ENCODE data around the gene FBH1. TPM values are rescaled to one million over a fixed set of nuclear protein-coding genes. Genes with fewer than 3 reads are reported as not detected.

Gene FBH1
- total and polyA plus RNA-seq, 2 experiments from 2014 or later: 62.5 to 90.8 TPM

DNA sequence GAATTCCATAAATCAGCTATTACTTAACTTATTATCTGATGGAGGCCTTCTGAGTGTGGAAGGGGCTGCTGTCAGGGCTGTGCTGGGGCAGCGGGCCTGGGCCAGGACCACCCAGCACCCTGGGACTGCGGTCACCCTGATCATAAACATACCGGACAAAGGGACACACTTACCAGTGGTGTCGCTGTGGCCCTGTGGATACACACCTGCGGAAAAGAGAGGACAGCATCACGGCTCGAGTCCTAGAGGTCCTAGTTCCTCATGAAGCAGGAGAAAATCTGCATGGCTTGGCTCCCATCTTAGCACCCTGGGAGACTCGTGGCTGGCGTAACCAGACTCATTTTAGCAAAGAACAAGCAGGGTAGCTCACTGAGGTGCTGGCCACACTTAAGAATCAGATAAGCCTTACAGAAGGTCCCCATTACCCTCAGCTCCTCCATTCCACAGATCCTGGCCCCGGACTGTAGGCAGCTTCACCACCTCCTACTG is 69.6 kb downstream of the FBH1 start:
- H3K27ac ChIP-seq (ENCODE audit: low read depth): no peak overlapping the region
- no peaks in the 10 kb centered on the region for H3K36me3 ChIP-seq (ENCODE audit: insufficient read depth)
- no peaks in the 10 kb centered on the region for H3K27me3 ChIP-seq (ENCODE audit: insufficient read depth)
- no peaks in the 10 kb centered on the region for H4K20me1 ChIP-seq (replicated peaks; ENCODE audit: insufficient read depth)
- DNase-seq (ENCODE audit: low spot score) (no peak), ATAC-seq (no peak)
- H3K4me1 ChIP-seq (ENCODE audit: insufficient read depth): no peaks in the 10 kb centered on the region
- no peak for TF ChIP-seq EZH2 (IDR thresholded peaks at IDR 0.05; ENCODE audit: low read depth, unreplicated experiment)
- TF ChIP-seq ZNF331 (CRISPR knock-in tag; IDR thresholded peaks at IDR 0.05; ENCODE audit: low read depth): no peak
- TF ChIP-seq, protein P1, sequence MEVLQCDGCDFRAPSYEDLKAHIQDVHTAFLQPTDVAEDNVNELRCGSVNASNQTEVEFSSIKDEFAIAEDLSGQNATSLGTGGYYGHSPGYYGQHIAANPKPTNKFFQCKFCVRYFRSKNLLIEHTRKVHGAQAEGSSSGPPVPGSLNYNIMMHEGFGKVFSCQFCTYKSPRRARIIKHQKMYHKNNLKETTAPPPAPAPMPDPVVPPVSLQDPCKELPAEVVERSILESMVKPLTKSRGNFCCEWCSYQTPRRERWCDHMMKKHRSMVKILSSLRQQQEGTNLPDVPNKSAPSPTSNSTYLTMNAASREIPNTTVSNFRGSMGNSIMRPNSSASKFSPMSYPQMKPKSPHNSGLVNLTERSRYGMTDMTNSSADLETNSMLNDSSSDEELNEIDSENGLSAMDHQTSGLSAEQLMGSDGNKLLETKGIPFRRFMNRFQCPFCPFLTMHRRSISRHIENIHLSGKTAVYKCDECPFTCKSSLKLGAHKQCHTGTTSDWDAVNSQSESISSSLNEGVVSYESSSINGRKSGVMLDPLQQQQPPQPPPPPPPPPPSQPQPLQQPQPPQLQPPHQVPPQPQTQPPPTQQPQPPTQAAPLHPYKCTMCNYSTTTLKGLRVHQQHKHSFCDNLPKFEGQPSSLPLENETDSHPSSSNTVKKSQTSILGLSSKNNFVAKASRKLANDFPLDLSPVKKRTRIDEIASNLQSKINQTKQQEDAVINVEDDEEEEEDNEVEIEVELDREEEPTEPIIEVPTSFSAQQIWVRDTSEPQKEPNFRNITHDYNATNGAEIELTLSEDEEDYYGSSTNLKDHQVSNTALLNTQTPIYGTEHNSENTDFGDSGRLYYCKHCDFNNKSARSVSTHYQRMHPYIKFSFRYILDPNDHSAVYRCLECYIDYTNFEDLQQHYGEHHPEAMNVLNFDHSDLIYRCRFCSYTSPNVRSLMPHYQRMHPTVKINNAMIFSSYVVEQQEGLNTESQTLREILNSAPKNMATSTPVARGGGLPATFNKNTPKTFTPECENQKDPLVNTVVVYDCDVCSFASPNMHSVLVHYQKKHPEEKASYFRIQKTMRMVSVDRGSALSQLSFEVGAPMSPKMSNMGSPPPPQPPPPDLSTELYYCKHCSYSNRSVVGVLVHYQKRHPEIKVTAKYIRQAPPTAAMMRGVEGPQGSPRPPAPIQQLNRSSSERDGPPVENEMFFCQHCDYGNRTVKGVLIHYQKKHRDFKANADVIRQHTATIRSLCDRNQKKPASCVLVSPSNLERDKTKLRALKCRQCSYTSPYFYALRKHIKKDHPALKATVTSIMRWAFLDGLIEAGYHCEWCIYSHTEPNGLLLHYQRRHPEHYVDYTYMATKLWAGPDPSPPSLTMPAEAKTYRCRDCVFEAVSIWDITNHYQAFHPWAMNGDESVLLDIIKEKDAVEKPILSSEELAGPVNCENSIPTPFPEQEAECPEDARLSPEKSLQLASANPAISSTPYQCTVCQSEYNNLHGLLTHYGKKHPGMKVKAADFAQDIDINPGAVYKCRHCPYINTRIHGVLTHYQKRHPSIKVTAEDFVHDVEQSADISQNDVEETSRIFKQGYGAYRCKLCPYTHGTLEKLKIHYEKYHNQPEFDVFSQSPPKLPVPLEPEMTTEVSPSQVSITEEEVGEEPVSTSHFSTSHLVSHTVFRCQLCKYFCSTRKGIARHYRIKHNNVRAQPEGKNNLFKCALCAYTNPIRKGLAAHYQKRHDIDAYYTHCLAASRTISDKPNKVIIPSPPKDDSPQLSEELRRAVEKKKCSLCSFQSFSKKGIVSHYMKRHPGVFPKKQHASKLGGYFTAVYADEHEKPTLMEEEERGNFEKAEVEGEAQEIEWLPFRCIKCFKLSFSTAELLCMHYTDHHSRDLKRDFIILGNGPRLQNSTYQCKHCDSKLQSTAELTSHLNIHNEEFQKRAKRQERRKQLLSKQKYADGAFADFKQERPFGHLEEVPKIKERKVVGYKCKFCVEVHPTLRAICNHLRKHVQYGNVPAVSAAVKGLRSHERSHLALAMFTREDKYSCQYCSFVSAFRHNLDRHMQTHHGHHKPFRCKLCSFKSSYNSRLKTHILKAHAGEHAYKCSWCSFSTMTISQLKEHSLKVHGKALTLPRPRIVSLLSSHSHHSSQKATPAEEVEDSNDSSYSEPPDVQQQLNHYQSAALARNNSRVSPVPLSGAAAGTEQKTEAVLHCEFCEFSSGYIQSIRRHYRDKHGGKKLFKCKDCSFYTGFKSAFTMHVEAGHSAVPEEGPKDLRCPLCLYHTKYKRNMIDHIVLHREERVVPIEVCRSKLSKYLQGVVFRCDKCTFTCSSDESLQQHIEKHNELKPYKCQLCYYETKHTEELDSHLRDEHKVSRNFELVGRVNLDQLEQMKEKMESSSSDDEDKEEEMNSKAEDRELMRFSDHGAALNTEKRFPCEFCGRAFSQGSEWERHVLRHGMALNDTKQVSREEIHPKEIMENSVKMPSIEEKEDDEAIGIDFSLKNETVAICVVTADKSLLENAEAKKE (CRISPR knock-in tag; IDR thresholded peaks at IDR 0.05): no peak
- TF ChIP-seq, protein P2, sequence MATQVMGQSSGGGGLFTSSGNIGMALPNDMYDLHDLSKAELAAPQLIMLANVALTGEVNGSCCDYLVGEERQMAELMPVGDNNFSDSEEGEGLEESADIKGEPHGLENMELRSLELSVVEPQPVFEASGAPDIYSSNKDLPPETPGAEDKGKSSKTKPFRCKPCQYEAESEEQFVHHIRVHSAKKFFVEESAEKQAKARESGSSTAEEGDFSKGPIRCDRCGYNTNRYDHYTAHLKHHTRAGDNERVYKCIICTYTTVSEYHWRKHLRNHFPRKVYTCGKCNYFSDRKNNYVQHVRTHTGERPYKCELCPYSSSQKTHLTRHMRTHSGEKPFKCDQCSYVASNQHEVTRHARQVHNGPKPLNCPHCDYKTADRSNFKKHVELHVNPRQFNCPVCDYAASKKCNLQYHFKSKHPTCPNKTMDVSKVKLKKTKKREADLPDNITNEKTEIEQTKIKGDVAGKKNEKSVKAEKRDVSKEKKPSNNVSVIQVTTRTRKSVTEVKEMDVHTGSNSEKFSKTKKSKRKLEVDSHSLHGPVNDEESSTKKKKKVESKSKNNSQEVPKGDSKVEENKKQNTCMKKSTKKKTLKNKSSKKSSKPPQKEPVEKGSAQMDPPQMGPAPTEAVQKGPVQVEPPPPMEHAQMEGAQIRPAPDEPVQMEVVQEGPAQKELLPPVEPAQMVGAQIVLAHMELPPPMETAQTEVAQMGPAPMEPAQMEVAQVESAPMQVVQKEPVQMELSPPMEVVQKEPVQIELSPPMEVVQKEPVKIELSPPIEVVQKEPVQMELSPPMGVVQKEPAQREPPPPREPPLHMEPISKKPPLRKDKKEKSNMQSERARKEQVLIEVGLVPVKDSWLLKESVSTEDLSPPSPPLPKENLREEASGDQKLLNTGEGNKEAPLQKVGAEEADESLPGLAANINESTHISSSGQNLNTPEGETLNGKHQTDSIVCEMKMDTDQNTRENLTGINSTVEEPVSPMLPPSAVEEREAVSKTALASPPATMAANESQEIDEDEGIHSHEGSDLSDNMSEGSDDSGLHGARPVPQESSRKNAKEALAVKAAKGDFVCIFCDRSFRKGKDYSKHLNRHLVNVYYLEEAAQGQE (IDR thresholded peaks at IDR 0.05; ENCODE audit: unreplicated experiment): no peak
- no peak for TF ChIP-seq ZNF114 (CRISPR knock-in tag; IDR thresholded peaks at IDR 0.05)
- no peak for TF ChIP-seq NANOG (IDR thresholded peaks at IDR 0.05; ENCODE audit: borderline replicate concordance)
- no peak for TF ChIP-seq EZH2phosphoT487 (IDR thresholded peaks at IDR 0.05; ENCODE audit: unreplicated experiment)
- no peak for TF ChIP-seq STAT1 (IDR thresholded peaks at IDR 0.05; ENCODE audit: unreplicated experiment)
- no peak for TF ChIP-seq CREB1 (CRISPR knock-in tag; IDR thresholded peaks at IDR 0.05; ENCODE audit: low read depth)
- TF ChIP-seq JUNB (IDR thresholded peaks at IDR 0.05; ENCODE audit: unreplicated experiment): no peak
- TF ChIP-seq, protein P3, sequence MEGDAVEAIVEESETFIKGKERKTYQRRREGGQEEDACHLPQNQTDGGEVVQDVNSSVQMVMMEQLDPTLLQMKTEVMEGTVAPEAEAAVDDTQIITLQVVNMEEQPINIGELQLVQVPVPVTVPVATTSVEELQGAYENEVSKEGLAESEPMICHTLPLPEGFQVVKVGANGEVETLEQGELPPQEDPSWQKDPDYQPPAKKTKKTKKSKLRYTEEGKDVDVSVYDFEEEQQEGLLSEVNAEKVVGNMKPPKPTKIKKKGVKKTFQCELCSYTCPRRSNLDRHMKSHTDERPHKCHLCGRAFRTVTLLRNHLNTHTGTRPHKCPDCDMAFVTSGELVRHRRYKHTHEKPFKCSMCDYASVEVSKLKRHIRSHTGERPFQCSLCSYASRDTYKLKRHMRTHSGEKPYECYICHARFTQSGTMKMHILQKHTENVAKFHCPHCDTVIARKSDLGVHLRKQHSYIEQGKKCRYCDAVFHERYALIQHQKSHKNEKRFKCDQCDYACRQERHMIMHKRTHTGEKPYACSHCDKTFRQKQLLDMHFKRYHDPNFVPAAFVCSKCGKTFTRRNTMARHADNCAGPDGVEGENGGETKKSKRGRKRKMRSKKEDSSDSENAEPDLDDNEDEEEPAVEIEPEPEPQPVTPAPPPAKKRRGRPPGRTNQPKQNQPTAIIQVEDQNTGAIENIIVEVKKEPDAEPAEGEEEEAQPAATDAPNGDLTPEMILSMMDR (conservative IDR thresholded peaks at IDR 0.05; ENCODE audit: low read depth in 2 of 2): no peak
- H3K4me3 ChIP-seq: no peak overlapping the region
- Mint-ChIP-seq H3K4me3 (no peak overlapping the region), H3K4me1 (peaks cover 5% of the 10 kb centered on the region), H3K27ac (no peak overlapping the region; the same call in 1 of the 2 replicates), H3K9me3 (no peaks in the 10 kb centered on the region), H3K27me3 (ENCODE audit: insufficient read depth, low read depth, poor library complexity) (peaks cover 9% of the 10 kb centered on the region), H3K36me3 (ENCODE audit: low read depth) (no peaks in the 10 kb centered on the region)
- H3K9me2 ChIP-seq (ENCODE audit: insufficient read depth): no peaks in the 10 kb centered on the region
- H3K4me2 ChIP-seq: no peak overlapping the region
- H2AFZ ChIP-seq: no peak overlapping the region
- H3K79me2 ChIP-seq (replicated peaks; ENCODE audit: insufficient read depth): no peaks in the 10 kb centered on the region
- no peaks in the 10 kb centered on the region for H3F3A ChIP-seq (replicated peaks; ENCODE audit: low read depth)
